HG03439 (cell line): ENCODE results near the gene NKD1.

Source experiments
- ATAC-seq: cut with Tn5 transposase; IDR thresholded peaks from one replicate; pipeline ENCODE4 v1.9.1; 2021; ENCODE audit warnings: mild to moderate bottlenecking, moderate library complexity; ENCODE audit not compliant: unreplicated experiment

NKD1 gene

GRCh38 chr16:50555952-50556673 lies 7.9 kb downstream of the NKD1 start:
- no peak for ATAC-seq

GRCh38 chr16:50557046-50557445 lies 8.8 kb downstream of the NKD1 start:
- ATAC-seq, result no peak

- no peak for ATAC-seq
These were observed 10.7 kb downstream of the NKD1 start for GRCh38 chr16:50558913-50559312.

GRCh38 chr16:50559342-50559741 lies 11.1 kb downstream of the NKD1 start:
- no peak for ATAC-seq

DNA sequence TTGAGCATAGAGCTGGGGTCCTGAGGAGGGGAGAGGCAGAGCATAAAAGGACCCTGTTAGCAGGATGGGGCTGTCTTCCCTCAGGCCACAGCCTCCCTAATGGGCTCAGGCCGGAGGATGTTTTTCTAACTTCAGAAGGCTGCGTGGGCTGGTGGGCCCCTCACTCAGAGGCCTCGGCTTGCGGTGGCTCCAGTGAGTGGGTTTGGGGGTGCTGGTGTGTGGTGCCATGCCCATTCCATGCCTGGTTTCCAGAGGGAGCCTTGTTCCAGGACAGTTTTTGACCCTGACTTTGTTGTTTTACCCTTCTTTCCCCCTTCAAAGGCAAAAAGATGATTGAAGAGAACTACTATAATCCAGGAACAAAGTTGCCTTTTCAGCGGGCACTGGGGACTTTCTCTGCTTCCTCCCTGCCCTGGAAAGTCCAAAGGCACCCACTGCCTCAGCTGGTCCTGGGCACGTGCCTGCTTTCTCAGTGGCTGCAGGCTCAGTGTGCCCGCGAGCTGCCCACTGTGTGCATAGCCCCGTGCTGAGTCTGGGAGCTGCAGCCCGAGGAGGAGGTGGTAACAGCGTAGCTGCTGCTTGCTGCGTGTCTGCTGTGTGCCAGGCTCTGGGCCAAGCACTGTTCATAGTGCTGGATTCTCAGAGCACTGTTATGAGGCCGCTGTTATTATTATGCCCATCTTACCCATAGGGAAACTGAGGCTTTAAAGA lies 11.8 kb downstream of the NKD1 start:
- ATAC-seq, result no peak

DNA sequence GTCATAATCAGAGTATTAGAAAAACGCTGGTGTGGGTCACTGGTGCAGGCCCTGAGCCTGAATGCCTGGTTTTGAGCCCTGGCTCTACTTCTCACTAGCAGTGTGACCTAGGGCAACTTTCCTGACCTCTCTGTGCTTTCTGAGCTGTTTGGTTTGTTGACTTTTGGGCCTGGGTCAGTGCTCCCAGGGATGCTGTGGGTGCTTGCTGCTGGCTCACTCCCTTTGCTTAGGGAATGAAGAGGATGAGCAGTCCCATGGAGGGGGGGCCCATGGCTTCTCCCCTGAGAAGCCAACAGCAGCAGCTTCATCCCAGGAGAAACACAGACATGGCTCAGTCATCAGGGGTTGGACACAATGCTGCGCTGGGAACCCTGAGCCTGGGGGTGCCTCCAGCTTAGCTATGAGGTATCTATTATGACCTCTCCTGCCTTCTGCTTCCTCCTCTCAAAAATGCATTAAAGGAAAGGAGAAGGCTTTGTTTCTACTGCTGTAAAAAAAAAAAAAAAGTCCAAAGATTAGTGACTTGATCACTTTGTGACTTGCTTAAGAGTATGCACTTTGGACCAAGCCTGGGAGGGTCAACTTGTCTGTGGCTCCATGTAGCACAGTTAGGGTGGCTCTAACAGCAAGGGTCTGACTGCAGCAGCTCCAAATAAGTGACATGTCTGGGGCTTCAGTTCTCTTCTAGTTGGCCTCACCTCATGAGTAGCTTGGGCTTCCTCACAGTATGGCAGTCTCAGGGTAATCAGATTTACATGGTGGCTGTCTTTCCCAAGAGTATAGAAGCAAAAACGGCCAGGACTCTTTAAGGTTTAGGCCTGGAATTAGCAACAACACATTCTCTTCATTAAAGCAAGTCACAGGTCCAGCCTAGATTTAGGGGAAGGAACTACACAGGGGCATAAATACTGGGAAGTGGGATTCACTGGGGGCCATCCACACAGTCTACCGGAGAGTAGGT lies 13.0 kb downstream of the NKD1 start:
- ATAC-seq, result no peak

DNA sequence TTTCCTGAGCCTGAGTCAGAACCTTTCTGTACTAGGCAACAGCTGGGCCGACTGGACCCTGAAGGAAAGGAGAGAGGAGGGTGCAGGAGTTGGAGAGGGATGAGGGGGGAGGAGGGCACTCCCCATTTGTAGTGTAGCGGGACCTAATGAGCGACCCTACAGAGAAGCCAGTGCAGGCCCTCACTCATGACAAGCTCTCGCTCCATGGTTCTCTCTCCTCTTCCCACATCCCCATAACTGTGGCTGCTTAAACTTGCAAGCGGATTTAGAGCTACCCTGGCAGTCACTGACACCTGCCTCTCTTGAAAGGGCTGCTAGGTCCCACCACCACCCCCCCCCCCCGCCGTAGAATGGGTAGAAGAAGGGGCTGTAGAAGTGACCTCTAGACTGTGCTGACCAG lies 14.5 kb downstream of the NKD1 start:
- ATAC-seq, result no peak

DNA sequence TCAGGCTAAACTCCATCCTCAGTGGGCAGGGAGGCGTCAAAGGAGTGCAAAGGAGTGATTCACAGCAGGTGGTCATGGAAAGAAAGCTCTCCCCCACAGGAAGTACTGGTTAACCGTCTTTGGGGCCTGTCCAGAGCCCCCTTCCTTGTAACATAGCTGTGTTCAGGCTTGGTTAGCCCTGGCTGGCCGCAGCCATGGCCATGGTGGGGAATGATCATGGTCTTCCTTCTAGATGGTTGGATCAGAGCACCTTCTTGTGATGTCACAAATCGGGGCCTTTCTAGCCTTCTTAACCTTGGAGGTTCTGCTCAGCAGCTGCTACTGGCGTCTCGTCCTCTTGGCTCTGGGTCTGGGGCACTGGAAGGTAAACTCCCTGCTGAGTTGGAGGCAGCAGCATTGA lies 15.8 kb downstream of the NKD1 start:
- no peak for ATAC-seq

DNA sequence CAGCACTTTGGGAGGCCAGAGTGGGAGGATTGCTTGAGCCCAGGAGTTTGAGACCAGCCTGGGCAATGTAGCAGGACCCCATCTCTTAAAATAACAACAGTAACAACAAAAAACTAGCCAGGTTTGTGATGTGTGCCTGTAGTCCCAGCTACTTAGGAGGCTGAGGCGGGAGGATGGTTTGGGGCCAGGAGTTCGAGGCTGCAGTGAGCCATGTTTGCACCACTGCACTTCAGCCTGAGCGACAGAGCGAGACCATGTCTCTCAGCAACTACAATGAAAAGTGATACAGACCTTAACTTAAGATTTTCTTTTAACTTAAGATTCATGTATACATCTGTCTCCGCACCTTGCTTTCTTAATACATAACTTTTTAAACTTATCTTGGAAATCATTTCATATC lies 17.2 kb downstream of the NKD1 start:
- no peak for ATAC-seq

DNA sequence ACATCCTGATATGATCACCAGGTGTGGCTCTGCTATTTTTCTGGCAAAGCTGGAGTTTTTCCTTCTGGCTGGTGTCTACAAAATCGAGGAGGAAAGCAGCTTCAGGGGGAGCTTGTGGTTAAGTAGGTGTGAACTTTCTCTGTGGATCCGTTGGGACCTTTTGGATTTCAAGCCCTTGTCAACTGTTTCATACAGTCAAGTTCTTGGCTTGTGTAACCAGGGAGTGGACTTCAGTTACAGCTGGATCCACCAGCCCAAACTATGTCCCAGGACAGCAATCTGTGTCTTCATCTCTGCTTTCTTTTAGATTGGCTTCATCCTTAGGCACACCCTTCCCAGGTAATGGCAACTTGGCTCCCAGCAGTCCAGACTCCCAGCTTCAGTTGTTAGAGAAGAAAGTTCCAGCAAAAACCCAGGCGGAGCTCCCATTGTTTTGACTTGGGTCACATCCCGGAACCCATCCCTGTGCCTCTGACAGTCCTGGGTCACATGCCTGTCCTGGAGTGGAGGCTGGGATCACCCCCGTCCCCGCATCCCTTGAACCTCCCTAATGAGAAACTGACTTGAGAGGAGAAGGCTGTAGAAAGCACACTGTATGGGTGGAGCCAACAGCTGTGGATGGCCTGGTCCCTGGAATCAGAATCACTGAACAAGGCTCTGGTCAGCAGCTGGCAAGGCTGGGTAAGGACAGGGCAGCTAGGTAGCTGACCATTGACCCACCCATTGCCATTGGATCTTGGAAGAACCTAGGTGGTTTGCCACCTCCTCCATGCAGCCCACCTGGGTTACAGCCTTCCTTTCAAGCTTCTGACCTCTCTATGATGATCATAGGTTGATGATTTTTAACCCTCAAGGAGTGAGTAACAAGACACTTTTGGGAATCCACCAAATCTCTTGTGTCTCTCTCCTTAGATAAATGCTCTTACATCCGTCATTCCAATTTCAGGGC lies 18.1 kb downstream of the NKD1 start:
- ATAC-seq, result no peak

DNA sequence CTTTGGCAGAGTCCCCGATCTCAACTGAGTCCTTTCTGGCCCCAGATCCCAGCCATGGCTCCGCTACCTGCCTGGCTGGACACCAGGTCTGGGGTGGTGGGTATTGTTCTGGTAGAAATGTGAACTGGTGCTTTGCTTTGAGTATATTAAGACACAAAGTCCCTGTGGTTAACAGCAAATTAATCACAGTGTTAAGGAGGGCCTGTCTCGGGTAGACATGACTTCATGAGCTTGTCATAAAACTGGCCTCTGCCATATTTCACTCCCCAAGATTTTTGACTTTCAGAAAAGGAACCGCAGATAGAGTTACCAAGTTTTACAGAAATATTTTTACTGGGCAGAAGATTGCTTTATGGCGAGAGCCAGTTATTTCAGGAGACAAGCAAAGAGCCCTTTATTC lies 19.5 kb downstream of the NKD1 start:
- ATAC-seq, result no peak

DNA sequence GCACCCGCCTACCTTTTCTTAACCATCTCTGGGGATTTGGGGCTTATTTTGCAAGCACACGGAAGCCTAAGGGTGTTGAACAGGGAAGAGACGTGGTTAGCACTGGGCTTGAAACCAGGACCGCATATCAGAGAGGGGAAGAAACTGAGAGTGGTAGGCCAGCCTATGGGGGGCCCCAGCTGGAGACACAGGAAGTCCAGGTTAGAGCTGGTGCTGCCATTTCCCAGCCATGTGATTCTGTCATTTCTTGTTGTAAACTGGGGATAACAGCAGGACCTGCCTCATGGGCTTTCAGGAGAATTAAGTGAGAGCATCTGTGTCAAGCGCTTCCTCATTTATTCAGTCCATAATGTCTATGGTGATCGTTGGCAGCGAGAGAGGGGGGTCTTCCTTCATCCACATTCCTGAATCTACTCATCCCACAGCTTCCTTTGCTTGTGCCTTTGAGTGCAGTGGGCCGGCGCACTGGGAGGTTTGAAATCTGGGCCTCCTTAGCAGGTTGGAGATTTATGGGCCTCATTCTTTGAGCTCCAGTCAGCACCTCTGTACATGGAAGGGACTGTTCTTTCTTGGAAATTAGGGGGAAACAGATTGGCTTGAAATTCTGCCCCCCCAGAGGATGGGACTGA lies 20.1 kb downstream of the NKD1 start:
- no peak for ATAC-seq

- ATAC-seq, result no peak
These were observed 22.2 kb downstream of the NKD1 start for GRCh38 chr16:50570354-50570753.

GRCh38 chr16:50570808-50571598 lies 22.8 kb downstream of the NKD1 start:
- no peak for ATAC-seq

GRCh38 chr16:50571786-50572185 lies 23.6 kb downstream of the NKD1 start:
- no peak for ATAC-seq

DNA sequence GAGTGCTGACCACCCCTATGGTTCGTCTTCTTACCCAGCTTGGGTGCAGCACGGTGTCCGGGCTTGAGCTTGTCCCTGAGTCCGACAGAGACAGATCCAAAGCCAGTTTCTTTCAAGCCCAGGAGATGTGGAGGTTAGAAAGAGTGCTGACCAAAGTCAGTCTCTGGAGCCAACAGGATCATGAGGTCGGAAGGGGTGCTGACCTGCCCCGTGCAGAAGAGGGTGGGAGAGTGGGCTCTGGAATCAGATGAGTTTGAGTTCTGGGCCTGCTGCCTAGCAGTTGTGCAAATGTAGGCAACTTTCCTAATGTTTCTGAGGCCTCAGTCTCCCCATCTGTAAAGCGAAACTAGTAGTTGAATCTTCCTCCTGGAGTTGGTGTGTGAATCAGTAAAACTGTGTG lies 24.5 kb downstream of the NKD1 start:
- no peak for ATAC-seq

- no peak for ATAC-seq
These were observed 25.1 kb downstream of the NKD1 start for GRCh38 chr16:50573279-50573678.

- no peak for ATAC-seq
These were observed 25.9 kb downstream of the NKD1 start for GRCh38 chr16:50573947-50574744.
